H1 (cell line): ENCODE data around the gene SAMM50. TPM values are rescaled to one million over a fixed set of nuclear protein-coding genes. Genes with fewer than 3 reads are reported as not detected.

Source experiments
- BRCA1 ChIP-seq: IDR thresholded peaks from 2 replicates; pipeline ENCODE4 v1.6.1; 2012; ENCODE audit warnings: low read depth, low read length, improper control_type of control experiment
- E2F6 ChIP-seq: IDR thresholded peaks from 2 replicates; pipeline ENCODE4 v1.6.1; 2012; ENCODE audit warnings: inconsistent platforms
- JUN ChIP-seq: IDR thresholded peaks from 2 replicates; pipeline ENCODE4 v1.6.1; 2011; ENCODE audit warnings: low read depth, mild to moderate bottlenecking, improper control_type of control experiment, low read length
- NANOG ChIP-seq: IDR thresholded peaks from 2 replicates; pipeline ENCODE4 v1.6.1; 2011; ENCODE audit warnings: low read length, low read depth, mild to moderate bottlenecking, inconsistent platforms; ENCODE audit not compliant: insufficient read depth, poor library complexity, severe bottlenecking
- NRF1 ChIP-seq: IDR thresholded peaks from 2 replicates; pipeline ENCODE4 v1.6.1; 2011; ENCODE audit warnings: mild to moderate bottlenecking, low read depth, low read length, improper control_type of control experiment
- RNF2 ChIP-seq: fragments of 200-900, 300-1000 bp; sonication (generic); IDR thresholded peaks from 2 replicates; pipeline ENCODE4 v1.7.1; 2016; ENCODE audit warnings: borderline replicate concordance, low read depth, mild to moderate bottlenecking, antibody characterized with exemption, low read length; ENCODE audit not compliant: poor library complexity, severe bottlenecking; ENCODE audit errors: missing control alignments
- polyA plus RNA-seq, 7 experiments: library from polyadenylated mRNA; depleted of rRNA in 3 of 7; stranded (reverse) in 5 of 7; unstranded in 2 of 7; fragments of >200 nt in 5 of 7; fragments of 200-250 nt in 2 of 7; gene quantifications; 1 replicate in 5 of 7; 2 replicates in 1 of 7; 4 replicates in 1 of 7; pipeline versions ENCODE4 v1.2.1 to v1.2.3, GENCODE V29; 2011 to 2013; ENCODE audit warnings: missing spikeins in 2 of 7, mixed read lengths in 2 of 7
- total RNA-seq: library from RNA; stranded (reverse); fragmentation: NEBNext Ultra II Directional; extraction: Animal tissue kit (Norgen Biotek cat#: 25700); gene quantifications from 2 replicates; pipeline ENCODE4 v1.2.1, GENCODE V29; 2021
- TF ChIP-seq, protein P1 (sequence below): fragments of 300-600 bp; sonication (generic); IDR thresholded peaks from 2 replicates; pipeline ENCODE4 v1.7.1; 2012; ENCODE audit warnings: low read length, moderate library complexity, mild to moderate bottlenecking, inconsistent platforms; ENCODE audit not compliant: insufficient replicate concordance
- TF ChIP-seq, protein P2 (sequence below): IDR thresholded peaks from 2 replicates; pipeline ENCODE4 v1.6.1; 2012; ENCODE audit warnings: inconsistent platforms

SAMM50 gene
- total and polyA plus RNA-seq, 2 of the 8 experiments (the other 6 are each of a cell fraction or from before 2014, with no cell fraction given), result 45.4 to 70.3 TPM

DNA sequence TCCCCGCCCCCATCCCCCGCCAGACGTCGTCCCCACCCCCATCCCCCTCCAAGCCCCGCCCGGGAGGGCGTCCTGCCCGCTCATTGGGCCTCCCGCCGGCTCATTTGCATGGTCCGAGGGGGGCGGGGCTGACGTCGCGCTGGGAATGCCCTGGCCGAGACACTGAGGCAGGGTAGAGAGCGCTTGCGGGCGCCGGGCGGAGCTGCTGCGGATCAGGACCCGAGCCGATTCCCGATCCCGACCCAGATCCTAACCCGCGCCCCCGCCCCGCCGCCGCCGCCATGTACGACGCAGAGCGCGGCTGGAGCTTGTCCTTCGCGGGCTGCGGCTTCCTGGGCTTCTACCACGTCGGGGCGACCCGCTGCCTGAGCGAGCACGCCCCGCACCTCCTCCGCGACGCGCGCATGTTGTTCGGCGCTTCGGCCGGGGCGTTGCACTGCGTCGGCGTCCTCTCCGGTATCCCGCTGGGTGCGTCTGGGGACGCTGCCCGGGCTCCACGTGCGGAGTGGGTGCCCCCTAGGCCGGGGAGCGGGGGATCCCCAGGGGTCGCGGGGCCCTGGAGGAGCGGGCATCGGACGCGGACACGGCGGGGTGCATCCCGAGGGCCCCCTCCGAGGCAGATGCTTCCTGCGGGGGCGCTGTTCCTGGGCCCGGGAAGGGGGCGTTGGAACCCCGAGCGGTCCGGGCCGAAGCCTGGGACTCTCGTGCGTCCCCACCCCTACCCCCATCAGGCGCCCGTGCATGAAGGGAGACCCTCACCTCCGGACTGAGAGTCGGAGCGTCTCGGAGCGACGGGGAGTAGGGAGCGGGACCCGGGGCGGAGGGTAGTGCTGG lies 31.4 kb upstream of the SAMM50 start, which contains the start of gene PNPLA3 (continued):
- TF ChIP-seq E2F6 (0 out of 2 replicates have a peak, but pooled peaks have one; percentile 30), BRCA1 (no peak), NRF1 (no peak), RNF2 (no peak), NANOG (no peak), JUN (no peak)
- TF ChIP-seq, protein P1, sequence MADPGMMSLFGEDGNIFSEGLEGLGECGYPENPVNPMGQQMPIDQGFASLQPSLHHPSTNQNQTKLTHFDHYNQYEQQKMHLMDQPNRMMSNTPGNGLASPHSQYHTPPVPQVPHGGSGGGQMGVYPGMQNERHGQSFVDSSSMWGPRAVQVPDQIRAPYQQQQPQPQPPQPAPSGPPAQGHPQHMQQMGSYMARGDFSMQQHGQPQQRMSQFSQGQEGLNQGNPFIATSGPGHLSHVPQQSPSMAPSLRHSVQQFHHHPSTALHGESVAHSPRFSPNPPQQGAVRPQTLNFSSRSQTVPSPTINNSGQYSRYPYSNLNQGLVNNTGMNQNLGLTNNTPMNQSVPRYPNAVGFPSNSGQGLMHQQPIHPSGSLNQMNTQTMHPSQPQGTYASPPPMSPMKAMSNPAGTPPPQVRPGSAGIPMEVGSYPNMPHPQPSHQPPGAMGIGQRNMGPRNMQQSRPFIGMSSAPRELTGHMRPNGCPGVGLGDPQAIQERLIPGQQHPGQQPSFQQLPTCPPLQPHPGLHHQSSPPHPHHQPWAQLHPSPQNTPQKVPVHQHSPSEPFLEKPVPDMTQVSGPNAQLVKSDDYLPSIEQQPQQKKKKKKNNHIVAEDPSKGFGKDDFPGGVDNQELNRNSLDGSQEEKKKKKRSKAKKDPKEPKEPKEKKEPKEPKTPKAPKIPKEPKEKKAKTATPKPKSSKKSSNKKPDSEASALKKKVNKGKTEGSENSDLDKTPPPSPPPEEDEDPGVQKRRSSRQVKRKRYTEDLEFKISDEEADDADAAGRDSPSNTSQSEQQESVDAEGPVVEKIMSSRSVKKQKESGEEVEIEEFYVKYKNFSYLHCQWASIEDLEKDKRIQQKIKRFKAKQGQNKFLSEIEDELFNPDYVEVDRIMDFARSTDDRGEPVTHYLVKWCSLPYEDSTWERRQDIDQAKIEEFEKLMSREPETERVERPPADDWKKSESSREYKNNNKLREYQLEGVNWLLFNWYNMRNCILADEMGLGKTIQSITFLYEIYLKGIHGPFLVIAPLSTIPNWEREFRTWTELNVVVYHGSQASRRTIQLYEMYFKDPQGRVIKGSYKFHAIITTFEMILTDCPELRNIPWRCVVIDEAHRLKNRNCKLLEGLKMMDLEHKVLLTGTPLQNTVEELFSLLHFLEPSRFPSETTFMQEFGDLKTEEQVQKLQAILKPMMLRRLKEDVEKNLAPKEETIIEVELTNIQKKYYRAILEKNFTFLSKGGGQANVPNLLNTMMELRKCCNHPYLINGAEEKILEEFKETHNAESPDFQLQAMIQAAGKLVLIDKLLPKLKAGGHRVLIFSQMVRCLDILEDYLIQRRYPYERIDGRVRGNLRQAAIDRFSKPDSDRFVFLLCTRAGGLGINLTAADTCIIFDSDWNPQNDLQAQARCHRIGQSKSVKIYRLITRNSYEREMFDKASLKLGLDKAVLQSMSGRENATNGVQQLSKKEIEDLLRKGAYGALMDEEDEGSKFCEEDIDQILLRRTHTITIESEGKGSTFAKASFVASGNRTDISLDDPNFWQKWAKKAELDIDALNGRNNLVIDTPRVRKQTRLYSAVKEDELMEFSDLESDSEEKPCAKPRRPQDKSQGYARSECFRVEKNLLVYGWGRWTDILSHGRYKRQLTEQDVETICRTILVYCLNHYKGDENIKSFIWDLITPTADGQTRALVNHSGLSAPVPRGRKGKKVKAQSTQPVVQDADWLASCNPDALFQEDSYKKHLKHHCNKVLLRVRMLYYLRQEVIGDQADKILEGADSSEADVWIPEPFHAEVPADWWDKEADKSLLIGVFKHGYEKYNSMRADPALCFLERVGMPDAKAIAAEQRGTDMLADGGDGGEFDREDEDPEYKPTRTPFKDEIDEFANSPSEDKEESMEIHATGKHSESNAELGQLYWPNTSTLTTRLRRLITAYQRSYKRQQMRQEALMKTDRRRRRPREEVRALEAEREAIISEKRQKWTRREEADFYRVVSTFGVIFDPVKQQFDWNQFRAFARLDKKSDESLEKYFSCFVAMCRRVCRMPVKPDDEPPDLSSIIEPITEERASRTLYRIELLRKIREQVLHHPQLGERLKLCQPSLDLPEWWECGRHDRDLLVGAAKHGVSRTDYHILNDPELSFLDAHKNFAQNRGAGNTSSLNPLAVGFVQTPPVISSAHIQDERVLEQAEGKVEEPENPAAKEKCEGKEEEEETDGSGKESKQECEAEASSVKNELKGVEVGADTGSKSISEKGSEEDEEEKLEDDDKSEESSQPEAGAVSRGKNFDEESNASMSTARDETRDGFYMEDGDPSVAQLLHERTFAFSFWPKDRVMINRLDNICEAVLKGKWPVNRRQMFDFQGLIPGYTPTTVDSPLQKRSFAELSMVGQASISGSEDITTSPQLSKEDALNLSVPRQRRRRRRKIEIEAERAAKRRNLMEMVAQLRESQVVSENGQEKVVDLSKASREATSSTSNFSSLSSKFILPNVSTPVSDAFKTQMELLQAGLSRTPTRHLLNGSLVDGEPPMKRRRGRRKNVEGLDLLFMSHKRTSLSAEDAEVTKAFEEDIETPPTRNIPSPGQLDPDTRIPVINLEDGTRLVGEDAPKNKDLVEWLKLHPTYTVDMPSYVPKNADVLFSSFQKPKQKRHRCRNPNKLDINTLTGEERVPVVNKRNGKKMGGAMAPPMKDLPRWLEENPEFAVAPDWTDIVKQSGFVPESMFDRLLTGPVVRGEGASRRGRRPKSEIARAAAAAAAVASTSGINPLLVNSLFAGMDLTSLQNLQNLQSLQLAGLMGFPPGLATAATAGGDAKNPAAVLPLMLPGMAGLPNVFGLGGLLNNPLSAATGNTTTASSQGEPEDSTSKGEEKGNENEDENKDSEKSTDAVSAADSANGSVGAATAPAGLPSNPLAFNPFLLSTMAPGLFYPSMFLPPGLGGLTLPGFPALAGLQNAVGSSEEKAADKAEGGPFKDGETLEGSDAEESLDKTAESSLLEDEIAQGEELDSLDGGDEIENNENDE, result no peak
- TF ChIP-seq, protein P2, sequence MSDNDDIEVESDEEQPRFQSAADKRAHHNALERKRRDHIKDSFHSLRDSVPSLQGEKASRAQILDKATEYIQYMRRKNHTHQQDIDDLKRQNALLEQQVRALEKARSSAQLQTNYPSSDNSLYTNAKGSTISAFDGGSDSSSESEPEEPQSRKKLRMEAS, result peak; percentile 73; the same call in 1 of the 2 replicates
